ENCODE results near the gene FBN2.
"Not testable (repeated sequence)": the region's sequence is repeated elsewhere in the genome, so short reads cannot be mapped to it uniquely, and the experiment has no call there.

The FBN2 gene

GRCh38 chr5:128477944-128478343, 60.1 kb downstream of the FBN2 start:
- no peak for DNase-seq

DNA sequence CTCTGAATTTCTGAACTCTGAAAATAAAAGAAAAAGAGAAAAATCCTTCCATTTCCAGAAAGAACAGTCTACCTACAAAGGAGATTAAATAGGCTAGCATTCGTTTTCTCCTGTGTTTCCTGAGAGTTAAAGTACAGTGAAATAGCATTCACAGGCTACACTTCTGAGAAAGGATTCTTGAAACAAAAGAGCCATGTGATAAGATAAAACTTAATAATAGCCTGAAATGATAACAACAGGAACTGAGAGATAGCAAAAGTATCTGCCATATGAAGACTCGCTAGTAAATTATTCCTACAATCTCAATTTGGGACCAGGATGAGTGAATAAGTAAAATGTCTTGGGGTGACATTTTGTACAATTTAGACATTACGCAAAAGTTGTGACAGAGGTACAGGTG, 62.4 kb downstream of the FBN2 start:
- DNase-seq: no peak

- no peak for DNase-seq
These were observed 65.1 kb downstream of the FBN2 start for GRCh38 chr5:128472919-128473318.

GRCh38 chr5:128472036-128472435, 66.0 kb downstream of the FBN2 start:
- no peak for DNase-seq

DNA sequence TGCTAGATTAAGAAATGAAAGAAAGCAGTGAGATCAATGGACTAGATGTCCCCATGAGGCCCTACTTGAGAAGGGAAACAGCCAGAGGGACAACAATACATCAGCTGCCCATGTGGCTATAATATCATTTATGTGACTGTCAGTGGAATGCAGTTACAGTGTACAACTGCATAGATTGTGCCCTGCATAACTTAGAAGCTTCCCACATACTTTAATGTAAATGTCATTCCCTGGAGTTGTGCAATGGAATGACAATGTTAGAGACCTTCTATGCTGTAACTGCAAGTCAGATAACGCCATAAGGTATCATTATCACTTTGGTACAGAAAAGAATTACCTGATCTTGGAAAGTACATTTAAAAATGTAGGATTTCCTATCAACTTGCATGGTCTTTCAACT, 67.4 kb downstream of the FBN2 start:
- DNase-seq: peak; percentile 77

DNA sequence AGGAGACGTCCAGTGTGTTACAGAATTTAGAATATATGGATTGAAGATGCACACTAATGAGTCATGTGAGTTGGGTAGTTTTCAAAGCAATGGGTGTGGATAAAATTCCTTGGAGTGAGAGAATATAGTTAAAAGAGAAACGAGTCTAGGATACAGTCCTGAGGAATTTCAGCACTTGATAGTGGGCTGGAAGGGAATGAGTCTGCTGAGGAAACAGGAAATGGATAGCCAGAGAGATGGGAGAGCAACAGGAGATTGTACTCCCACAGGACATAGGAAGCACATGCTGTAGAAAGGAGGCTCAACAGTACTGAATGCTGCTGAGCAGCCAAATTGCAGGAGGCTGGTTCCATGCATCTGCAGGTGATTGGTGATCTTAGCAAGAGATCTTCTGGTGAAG, 68.1 kb downstream of the FBN2 start:
- peak; percentile 65 for DNase-seq

GRCh38 chr5:128466980-128467379, 71.1 kb downstream of the FBN2 start:
- DNase-seq: no peak

GRCh38 chr5:128466554-128466953, 71.5 kb downstream of the FBN2 start:
- DNase-seq: no peak

- no peak for DNase-seq
These were observed 73.4 kb downstream of the FBN2 start for GRCh38 chr5:128464596-128464995.

DNA sequence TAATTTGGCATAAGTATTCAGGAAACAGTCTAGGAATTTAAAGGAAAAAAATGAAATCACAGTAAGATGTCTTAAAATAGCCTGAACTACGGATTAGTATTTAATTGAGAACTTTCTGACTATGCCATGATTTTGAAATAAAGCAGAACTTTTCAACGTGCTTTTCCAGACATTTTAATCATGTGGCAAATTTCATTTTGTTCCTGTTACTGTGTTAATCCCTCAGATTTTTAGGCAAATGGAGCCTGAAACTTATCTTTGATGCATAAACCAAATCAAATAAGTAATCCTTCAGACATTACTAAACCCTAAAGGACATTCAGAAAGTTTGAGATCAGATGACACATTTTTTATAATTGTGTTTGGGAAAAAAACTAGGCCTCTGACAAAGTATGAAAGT, 75.7 kb downstream of the FBN2 start:
- no peak for DNase-seq

DNA sequence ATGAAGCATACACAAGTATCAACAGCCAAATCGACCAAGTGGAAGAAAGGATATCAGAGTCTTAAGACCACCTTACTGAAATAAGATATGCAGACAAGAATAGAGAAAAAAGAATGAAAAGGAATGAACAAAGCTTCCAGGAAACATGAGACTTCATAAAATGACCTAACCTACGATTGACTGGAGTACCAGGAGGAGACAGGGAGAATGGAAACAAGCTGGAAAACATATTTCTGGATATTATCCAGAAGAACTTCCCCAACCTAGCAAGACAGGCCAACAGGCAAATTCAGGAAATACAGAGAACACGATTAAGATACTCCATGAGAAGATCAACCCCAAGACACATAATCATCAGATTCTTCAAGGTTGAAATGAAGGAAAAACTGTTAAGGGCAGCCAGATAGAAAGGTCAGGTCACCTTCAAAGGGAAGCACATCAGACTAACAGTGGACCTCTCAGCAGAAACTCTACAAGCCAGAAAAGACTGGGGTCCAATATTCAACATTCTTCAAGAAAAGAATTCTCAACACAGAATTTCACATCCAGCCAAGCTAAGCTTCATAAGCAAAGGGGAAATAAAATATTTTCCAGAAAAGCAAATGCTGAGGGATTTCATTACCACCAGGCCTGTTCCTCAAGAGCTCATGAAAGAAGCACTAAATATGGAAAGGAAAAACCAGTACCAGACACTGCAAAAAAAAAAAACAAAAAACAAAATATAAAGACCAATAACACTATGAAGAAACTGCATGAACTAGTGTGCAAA, 80.7 kb downstream of the FBN2 start:
- DNase-seq: not testable (repeated sequence)

- no peak for DNase-seq
These were observed 82.1 kb downstream of the FBN2 start for GRCh38 chr5:128455841-128456361.

DNA sequence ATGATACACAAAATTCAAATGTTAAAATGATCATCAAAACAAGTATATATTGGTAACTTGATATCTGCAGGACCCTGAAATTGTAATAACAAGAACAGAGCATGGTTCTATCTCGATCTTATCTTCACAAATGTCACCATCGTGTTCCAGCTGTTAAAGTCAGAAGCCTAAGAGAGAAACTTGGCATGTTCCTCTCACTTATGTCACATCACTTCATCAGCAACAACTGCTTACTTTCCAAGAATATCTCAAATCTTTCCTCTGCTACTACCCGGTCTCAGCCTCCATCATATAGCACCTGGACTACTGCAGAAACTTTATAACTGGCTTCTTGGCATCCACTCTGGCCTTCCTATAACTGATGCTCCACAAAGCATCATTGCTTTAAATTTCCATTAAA, 84.9 kb downstream of the FBN2 start:
- DNase-seq: no peak

GRCh38 chr5:128447224-128447623, 90.8 kb downstream of the FBN2 start:
- DNase-seq: not testable (repeated sequence)

- no peak for DNase-seq
These were observed 96.1 kb downstream of the FBN2 start for GRCh38 chr5:128441941-128442350.

GRCh38 chr5:128441165-128441564, 96.9 kb downstream of the FBN2 start:
- DNase-seq: no peak

DNA sequence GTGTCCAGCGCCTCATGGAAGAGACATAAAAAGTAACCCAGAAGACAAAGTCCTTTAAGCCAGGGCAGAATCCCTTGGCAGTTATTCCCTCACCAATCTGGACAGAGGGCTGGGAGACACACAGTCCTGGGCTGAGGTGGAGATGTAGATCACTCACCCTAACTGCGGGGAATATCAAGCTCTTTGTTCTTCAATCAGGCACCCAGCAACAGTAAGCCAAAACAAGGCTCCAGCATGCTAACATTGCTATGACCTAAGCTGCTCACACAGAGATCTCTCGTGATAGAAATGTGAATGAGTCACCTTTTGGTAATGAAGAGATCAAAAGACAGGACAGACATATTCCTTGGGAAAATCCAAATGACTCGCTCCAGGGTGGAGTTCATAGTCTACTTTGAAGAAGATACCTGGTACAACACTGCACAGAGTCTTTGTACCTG, 101.3 kb downstream of the FBN2 start:
- DNase-seq: peak; percentile 81

DNA sequence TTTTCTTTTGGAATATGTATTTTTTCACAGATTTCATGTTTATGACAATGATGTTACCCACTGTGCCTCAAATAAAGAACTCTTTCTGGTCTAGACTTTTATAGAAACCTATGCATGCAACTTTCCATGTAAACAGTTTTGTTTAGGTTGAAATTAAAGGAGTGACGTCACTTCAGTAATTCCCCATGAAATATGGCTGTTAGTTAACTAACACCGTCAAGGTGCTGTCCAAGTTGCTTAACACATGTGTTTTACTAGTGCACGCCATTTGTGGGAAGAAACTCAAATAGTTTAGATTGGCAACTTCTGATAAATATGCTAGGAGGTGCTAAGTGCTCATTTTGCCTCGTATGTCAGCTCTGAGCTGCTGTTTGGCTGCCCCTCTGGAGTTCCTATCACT, 102.2 kb downstream of the FBN2 start:
- DNase-seq: no peak

DNA sequence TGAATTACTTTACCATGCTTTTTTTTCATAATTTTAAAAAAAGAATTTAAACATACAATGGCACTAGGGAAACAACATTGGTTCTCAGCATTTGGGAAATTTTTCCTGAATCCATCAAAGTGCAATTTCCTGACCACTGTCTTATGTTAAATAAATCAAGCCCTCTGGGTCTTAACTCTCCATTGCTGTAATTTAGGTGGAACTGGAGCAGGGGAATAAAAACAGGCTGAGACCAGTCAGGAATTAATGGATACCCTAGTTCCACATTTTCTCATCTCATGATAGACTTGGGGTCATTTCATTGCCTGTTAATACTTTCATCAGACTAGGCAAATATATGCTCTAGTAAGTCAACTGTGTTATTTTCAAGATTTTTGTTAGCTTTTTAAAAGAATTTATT, 103.1 kb downstream of the FBN2 start:
- no peak for DNase-seq

DNA sequence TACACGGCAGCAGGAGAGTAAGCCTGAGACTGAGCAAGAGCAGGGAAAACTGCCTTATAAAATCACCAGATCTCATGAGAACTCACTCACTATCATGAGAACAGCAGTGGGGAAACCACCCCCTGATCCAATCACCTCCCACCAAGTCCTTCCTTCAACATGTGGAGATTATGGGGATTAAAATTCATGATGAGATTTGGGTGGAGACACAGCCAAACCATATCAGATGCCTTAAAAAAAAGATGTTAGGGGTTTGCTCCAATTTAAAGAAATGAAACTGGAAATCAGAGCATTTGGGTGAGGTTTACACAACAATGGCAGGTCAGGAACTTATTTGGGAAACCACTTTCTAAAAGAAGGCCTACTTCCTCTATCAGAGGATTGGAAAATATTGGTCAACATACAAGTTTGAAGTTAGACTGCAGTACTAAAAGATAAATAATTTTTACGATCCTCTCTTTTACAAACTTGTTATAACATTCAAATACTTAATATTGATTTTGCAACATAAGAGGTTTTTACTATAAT, 105.1 kb downstream of the FBN2 start:
- DNase-seq: no peak

DNA sequence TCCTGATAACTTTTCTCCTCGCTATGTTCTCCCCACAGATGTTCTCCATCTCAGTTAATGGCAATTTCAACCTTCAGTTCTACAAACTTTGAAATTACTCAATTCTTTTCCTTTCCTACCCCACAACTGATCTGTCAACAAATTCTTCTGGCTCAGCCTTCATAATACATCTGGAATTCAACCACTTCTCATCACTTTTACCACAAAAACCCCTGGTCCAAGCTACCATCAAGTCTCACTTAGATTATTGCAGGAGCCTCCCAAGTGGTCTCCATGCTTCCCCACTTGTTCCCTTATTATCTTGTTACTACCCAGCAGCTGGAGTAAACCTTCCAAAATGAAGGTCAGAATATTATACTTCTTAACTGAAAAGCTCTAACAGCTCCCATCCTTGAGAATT, 110.1 kb downstream of the FBN2 start:
- DNase-seq: no peak

- DNase-seq: no peak
These were observed 111.9 kb downstream of the FBN2 start for GRCh38 chr5:128426090-128426534.

DNA sequence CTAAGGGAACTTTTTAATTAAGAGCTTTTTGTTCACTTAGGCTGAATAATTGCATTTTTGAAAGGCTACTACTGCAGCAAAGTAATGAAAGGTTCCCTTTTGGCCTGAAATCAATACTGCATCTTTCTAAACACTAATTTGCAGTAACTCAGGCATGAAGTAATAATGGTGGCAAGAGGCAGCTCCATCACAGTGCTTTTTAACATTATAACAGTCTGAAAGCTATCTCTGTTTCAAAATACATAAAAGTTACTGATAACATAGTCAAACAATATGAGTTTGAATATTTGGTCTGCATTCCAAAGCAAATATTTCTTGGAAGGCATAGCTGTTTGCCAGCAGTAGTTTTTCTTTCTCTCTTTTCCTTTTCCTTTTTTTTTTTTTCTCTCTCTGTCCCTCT, 113.4 kb downstream of the FBN2 start:
- no peak for DNase-seq

DNA sequence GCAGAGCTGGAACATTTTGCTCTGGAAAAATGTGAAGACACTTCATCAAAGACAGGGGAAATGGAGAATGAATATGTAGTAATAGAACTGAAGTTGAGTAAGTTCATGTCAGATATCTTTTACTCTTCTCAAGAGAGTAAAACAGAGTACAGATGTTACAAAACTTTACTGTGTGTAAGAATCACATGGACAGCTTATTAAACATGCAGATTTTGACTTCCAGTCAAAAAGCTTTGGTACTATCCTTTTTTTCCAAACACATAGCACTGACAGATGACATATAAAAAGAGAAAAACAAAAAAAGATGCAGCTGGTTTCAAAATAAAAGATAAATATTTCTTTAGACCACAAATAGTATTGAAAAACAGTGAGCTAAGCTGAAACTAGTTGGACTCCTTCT, 115.4 kb downstream of the FBN2 start:
- DNase-seq: no peak

DNA sequence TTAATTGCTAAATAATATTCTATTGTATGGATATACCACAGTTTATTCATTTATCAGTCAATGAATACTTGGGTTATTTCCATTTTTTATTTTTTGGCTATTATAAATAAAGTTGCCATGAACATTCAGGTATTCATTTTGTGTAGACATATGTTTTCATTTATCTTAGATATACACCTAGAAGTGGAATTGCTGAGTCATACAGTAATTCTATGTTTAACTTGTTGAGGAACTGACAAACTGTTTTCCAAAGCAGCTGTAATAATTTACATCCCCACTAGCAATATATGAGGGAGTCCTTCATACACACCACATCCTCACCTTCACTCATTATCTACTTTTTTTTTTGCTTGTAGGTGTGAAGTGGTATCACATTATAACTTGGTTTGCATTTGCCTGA, 123.6 kb downstream of the FBN2 start:
- no peak for DNase-seq

Measured in EL (cell line).